AG09319 (cell line): ENCODE measurements around the gene NRG2.

Experiments
- DNase-seq: peaks from one replicate; pipeline ENCODE4 v3.0.0-alpha.2; 2010; ENCODE audit warnings: low read depth; ENCODE audit errors: extremely low read depth
- TF ChIP-seq, protein P1 (sequence below): IDR thresholded peaks from 2 replicates; pipeline ENCODE4 v1.5.1; 2011; ENCODE audit warnings: low read depth, mild to moderate bottlenecking, inconsistent platforms, low read length, moderate library complexity

NRG2 gene

DNA sequence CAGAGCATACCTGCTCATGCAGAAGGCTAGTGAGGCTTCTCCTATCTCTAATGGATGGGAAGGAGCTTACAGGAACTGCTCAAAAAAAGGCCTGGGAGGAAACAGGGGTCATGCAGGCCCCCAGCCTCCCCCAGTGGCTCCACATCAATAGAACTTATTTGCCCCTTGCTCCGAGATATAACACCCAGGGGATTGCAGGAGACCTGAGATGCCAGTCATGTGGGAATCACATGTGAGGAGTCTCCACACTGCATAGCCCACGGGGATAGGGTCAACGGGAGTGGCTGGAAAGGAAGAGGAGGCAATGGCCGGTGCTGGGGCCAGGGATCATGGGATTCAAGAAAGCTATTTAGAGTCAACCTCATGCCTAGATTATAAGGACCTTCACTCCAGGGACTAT is 76.2 kb downstream of the NRG2 start:
- no peak for DNase-seq
- TF ChIP-seq, protein P1, sequence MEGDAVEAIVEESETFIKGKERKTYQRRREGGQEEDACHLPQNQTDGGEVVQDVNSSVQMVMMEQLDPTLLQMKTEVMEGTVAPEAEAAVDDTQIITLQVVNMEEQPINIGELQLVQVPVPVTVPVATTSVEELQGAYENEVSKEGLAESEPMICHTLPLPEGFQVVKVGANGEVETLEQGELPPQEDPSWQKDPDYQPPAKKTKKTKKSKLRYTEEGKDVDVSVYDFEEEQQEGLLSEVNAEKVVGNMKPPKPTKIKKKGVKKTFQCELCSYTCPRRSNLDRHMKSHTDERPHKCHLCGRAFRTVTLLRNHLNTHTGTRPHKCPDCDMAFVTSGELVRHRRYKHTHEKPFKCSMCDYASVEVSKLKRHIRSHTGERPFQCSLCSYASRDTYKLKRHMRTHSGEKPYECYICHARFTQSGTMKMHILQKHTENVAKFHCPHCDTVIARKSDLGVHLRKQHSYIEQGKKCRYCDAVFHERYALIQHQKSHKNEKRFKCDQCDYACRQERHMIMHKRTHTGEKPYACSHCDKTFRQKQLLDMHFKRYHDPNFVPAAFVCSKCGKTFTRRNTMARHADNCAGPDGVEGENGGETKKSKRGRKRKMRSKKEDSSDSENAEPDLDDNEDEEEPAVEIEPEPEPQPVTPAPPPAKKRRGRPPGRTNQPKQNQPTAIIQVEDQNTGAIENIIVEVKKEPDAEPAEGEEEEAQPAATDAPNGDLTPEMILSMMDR, result no peak

DNA sequence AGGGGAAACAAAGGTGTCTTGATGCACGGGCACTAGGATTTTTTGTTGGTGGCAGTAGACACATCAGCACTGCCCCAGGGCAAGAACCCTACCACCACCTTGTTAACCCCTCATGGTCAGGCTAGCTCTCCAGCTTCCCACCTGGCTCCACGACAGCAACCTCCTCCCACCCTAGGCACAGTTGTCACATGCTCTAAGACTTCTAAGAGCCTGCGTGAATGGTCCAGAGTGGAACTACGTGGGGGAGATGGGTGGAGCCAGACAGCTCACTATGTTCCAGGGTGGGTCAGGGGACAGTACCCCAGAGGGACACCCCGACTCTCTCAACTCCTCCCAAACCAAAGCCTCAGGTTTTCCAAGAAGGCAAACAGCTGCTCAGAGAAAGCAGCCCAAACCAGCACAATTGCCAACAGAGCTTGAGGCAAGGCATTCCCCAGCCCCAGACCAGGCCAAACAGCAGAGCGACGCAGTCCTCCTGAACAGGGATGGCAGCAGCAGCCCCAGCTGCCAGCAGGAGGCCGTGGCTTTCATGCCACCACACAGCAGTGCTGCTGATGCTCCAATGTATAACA is 78.0 kb downstream of the NRG2 start:
- TF ChIP-seq, protein P1, result no peak
- no peak for DNase-seq

DNA sequence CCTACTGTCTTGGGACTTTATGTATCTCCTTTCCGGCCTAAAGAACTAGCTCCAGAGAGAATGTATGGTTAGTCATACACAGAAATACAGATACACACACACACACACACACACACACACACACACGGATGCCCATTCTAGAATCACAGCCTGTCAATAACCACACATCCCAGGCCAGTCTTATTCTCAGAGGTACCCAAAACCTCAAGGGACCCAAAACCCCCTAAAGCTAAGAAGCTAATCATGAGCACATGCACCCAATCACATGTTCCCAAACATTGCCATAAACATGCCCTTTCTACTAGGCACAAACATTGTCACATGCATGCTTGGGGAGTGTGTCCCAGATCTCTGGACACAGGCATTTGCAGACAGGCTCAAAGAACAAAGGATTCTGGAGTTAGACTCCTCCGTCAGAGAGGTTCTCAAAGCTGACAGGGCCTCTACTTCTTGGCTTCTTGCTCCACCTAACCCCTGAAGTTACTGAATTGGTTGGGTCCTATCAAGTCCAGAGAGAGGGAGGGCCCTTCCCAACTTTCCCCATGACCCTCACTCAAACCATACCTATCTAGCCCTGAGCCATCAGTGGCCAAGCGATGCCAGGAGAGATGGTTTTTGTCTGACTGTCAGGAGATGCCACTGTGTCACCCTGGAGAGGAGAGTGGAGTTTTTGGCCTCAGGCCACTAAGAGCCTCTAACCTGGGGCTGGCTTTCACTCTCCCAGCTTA is 78.7 kb downstream of the NRG2 start:
- no peak for DNase-seq
- TF ChIP-seq, protein P1, result no peak

DNA sequence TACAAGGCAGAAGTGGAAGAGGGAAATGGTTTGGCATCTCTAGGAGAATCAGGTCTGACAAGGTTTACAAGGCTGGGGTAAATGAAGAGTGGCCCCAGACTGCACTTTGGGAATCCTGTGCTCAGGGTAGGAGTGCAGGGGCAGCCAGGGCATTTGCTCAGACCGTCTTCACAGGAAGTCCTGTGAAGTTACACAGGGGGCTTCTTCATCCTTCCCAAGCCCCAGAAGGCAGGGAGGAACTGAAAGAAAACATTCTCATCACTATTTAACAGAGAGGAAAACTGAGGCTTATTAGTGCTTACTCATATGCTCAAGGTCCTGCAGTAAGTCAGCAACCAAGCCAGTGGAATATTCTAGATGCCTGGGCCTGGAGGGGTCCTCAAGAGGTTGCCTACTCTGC is 80.7 kb downstream of the NRG2 start:
- TF ChIP-seq, protein P1, result no peak
- no peak for DNase-seq

DNA sequence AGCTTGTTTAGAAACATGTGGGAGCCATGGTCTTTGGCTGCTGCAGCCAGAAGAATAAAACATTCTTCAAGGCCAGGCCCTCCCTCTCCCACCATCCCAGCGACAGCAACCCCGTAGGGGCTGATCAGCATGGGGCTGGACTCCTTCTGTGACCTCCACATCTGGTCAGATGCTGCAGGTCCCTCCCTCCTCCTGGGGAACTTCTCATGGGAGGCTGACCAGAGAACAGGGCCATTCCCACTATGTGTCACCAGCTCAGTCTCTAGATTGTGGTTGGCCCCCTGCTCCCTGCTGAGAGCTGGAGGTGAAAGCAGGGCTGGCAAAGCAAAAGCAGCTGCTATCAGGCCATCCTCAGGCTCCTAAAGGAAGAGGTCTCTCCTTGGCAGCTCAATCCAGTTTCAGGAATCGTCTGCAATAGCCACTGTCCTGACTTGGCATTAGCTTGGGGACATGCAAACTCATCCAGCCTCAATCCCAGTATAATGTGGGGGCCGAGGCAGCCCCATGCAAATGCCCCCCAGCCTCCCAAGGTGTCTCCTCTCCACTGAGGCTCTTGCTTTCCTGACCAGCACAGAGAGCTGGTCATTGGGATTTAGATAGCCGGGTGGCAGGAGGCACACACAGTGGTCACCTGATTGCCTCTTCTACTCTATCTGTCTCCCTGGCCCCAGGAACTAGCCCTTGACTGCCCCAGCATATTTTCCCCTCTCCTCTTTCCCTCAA is 81.5 kb downstream of the NRG2 start:
- DNase-seq, result no peak
- TF ChIP-seq, protein P1, result no peak

DNA sequence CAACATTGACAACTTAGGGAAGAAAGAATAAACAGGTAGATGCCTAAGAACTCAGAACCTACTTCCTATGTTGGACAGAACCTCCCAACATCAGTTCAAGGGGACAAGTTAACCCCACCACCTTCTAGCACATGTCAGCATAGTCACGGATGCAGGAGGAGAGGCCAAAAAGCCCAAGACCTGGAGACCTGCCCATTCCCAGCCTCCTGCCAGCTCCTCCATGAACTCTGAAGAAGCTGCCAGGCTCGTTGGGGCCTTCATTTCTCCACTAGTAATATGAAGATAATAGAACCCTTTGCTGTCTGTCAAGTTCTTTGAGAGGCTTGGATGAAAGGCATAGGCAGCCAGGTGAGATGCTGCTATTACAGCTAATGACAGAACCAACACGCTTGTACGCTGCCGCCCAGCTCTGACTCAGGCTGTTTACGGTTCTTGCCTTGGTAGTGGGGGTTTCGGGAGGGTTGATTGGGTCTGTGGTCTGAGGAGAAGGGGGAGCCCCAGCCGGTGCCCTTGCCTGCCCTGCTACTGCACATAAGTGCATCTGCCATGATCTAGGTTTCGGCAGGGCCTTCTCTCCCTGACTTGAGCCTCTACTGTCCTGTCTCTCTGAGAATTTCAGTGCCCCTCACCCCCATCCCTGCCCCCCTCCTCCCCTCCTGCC is 82.2 kb downstream of the NRG2 start:
- TF ChIP-seq, protein P1, result no peak
- no peak for DNase-seq
